DND-41 (cell line): ENCODE measurements around the gene LSP1.
"Not testable (repeated sequence)": the region's sequence is repeated elsewhere in the genome, so short reads cannot be mapped to it uniquely, and the experiment has no call there.

Source experiments
- ATAC-seq: fragments of 200-7000 bp; cut with Tn5 transposase; 3 replicates; pipeline ENCODE4 v1.9.1; 2021; ENCODE audit warnings: low read depth; ENCODE audit not compliant: insufficient read depth
- DNase-seq: peaks from one replicate; pipeline ENCODE4 v3.0.0-alpha.2; 2020
- H2AFZ ChIP-seq: 2 replicates; pipeline ENCODE4 v1.6.0; 2012; ENCODE audit warnings: low read depth, low read length
- H3K27ac ChIP-seq: 2 replicates; pipeline ENCODE4 v1.5.1; 2012; ENCODE audit warnings: low read length, inconsistent platforms
- H3K27me3 ChIP-seq: fragments of 200-600 bp; sonication (generic); 2 replicates; pipeline ENCODE4 v1.6.0; 2012; ENCODE audit warnings: low read length, mild to moderate bottlenecking, inconsistent platforms; ENCODE audit not compliant: insufficient read depth, poor library complexity
- H3K36me3 ChIP-seq: 2 replicates; pipeline ENCODE4 v1.5.1; 2012; ENCODE audit warnings: low read length, inconsistent platforms; ENCODE audit not compliant: insufficient read depth
- H3K4me1 ChIP-seq: 2 replicates; pipeline ENCODE4 v1.5.1; 2012; ENCODE audit warnings: mild to moderate bottlenecking, low read length; ENCODE audit not compliant: insufficient read depth
- H3K4me2 ChIP-seq: 2 replicates; pipeline ENCODE4 v1.6.0; 2012; ENCODE audit warnings: mild to moderate bottlenecking, moderate library complexity, low read length, inconsistent platforms; ENCODE audit not compliant: insufficient read depth
- H3K4me3 ChIP-seq, 2 experiments: fragments of 200-600 bp in 1 of 2; shearing (Covaris generic) in 1 of 2; 2 replicates each; pipeline ENCODE4 v1.5.1; 2012 to 2016; ENCODE audit warnings: inconsistent platforms in 2 of 2, low read length in 2 of 2, mild to moderate bottlenecking in 2 of 2, low read depth in 1 of 2, moderate library complexity in 1 of 2
- H3K79me2 ChIP-seq: 2 replicates; pipeline ENCODE4 v1.6.0; 2012; ENCODE audit warnings: low read length, inconsistent platforms; ENCODE audit not compliant: insufficient read depth
- H3K9ac ChIP-seq: 2 replicates; pipeline ENCODE4 v1.6.0; 2012; ENCODE audit warnings: low read depth, mild to moderate bottlenecking, inconsistent platforms, low read length, moderate library complexity
- H3K9me3 ChIP-seq: 2 replicates; pipeline ENCODE4 v1.5.1; 2012; ENCODE audit warnings: low read length, moderate library complexity, mild to moderate bottlenecking, inconsistent platforms; ENCODE audit not compliant: insufficient read depth, severe bottlenecking
- H4K20me1 ChIP-seq: 2 replicates; pipeline ENCODE4 v1.6.0; 2012; ENCODE audit warnings: low read length; ENCODE audit not compliant: insufficient read depth
- CTCF ChIP-seq: IDR thresholded peaks from 2 replicates; pipeline ENCODE4 v1.5.1; 2012; ENCODE audit warnings: borderline replicate concordance, low read length, moderate library complexity, mild to moderate bottlenecking; ENCODE audit not compliant: poor library complexity, severe bottlenecking; ENCODE audit errors: extremely low read depth
- EZH2 ChIP-seq: IDR thresholded peaks from 3 replicates; pipeline ENCODE4 v1.6.1; 2012; ENCODE audit warnings: borderline replicate concordance, low read depth, mild to moderate bottlenecking, moderate library complexity, low read length, inconsistent platforms; ENCODE audit not compliant: severe bottlenecking

The LSP1 gene

GRCh38 chr11:1812801-1813200 is 40.1 kb upstream of the LSP1 start:
- DNase-seq (no peak), ATAC-seq (no peak)
- Histone ChIP-seq H3K4me1 (no peaks in the 10 kb centered on the region), H3K27ac (no peak overlapping the region), H3K4me3 (no peak overlapping the region), H3K27me3 (no peaks in the 10 kb centered on the region), H3K9ac (no peak overlapping the region), H3K79me2 (no peaks in the 10 kb centered on the region), H3K9me3 (no peaks in the 10 kb centered on the region), H4K20me1 (no peaks in the 10 kb centered on the region), H3K4me2 (no peak overlapping the region), H3K36me3 (no peaks in the 10 kb centered on the region), H2AFZ (no peak overlapping the region)
- TF ChIP-seq CTCF (no peak), EZH2 (no peak)

- not testable (repeated sequence) for H3K27me3 ChIP-seq, DNase-seq, H4K20me1 ChIP-seq, H3K27ac ChIP-seq, H3K9me3 ChIP-seq, H3K4me1 ChIP-seq, H3K36me3 ChIP-seq, ATAC-seq, H2AFZ ChIP-seq, H3K4me2 ChIP-seq, H3K79me2 ChIP-seq, H3K4me3 ChIP-seq, H3K9ac ChIP-seq
Observed at GRCh38 chr11:1813356-1813755, 39.5 kb upstream of the LSP1 start.

- peaks cover 8% of the 10 kb centered on the region for H3K9me3 ChIP-seq
- DNase-seq: no peak
Observed at GRCh38 chr11:1814691-1815090, 38.2 kb upstream of the LSP1 start.

GRCh38 chr11:1815311-1815710 is 37.6 kb upstream of the LSP1 start:
- TF ChIP-seq EZH2 (no peak), CTCF (no peak)
- H3K36me3 ChIP-seq: no peaks in the 10 kb centered on the region
- H3K27ac ChIP-seq: no peak overlapping the region
- H2AFZ ChIP-seq: no peak overlapping the region
- no peaks in the 10 kb centered on the region for H3K27me3 ChIP-seq
- peaks cover 8% of the 10 kb centered on the region for H3K9me3 ChIP-seq
- DNase-seq (no peak), ATAC-seq (no peak)
- H3K9ac ChIP-seq: no peak overlapping the region
- no peak overlapping the region for H3K4me2 ChIP-seq
- no peaks in the 10 kb centered on the region for H4K20me1 ChIP-seq
- no peaks in the 10 kb centered on the region for H3K4me1 ChIP-seq
- no peaks in the 10 kb centered on the region for H3K79me2 ChIP-seq
- no peak overlapping the region for H3K4me3 ChIP-seq

More at GRCh38 chr11:1814691-1815090, 38.2 kb upstream of the LSP1 start:
- Histone ChIP-seq H3K27ac (no peak overlapping the region), H4K20me1 (no peaks in the 10 kb centered on the region), H3K79me2 (no peaks in the 10 kb centered on the region), H3K4me3 (no peak overlapping the region), H3K27me3 (no peaks in the 10 kb centered on the region), H3K4me2 (no peak overlapping the region), H2AFZ (no peak overlapping the region), H3K4me1 (no peaks in the 10 kb centered on the region), H3K36me3 (no peaks in the 10 kb centered on the region), H3K9ac (no peak overlapping the region)
- no peak for ATAC-seq
- TF ChIP-seq EZH2: no peak
- no peak for TF ChIP-seq CTCF
